Body of pancreas (tissue), 4 donors: ENCODE measurements around the gene SNTN.

ENCODE experiments used
- POLR2A ChIP-seq, 3 donors: fragments of 450-650 bp; IDR thresholded peaks; one replicate each; pipeline ENCODE4 v1.6.1; 2016; ENCODE audit warnings: antibody characterized with exemption in 3 of 3, mild to moderate bottlenecking in 2 of 3
- TF ChIP-seq, protein P1 (sequence below), 7 experiments: fragments of 450-650 bp in 4 of 7; fragments of 200-600 bp in 3 of 7; sonication (generic) in 3 of 7; IDR thresholded peaks; one replicate each; pipeline ENCODE4 v1.5.1; 2016 to 2019; ENCODE audit warnings: antibody characterized with exemption in 7 of 7

DNA sequence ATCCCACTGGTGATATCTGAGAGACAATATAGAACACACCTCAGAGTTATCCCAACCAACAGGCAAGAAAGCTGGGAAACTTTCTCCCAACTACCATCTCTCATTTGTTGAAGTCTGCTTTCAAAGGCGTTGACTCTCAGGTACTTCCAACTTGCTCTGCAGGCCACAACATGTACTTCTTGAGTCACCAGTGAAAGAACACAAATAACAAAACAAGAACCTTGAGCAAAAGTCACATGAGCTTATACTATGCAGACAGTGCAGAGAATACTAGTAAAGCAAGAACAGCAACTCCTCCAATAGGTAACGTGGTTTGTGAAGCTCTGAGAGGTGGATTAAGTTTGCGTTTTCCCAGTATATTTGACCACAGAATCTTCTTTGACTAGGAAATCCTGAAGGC is 20.6 kb downstream of the SNTN start:
- TF ChIP-seq, protein P1, sequence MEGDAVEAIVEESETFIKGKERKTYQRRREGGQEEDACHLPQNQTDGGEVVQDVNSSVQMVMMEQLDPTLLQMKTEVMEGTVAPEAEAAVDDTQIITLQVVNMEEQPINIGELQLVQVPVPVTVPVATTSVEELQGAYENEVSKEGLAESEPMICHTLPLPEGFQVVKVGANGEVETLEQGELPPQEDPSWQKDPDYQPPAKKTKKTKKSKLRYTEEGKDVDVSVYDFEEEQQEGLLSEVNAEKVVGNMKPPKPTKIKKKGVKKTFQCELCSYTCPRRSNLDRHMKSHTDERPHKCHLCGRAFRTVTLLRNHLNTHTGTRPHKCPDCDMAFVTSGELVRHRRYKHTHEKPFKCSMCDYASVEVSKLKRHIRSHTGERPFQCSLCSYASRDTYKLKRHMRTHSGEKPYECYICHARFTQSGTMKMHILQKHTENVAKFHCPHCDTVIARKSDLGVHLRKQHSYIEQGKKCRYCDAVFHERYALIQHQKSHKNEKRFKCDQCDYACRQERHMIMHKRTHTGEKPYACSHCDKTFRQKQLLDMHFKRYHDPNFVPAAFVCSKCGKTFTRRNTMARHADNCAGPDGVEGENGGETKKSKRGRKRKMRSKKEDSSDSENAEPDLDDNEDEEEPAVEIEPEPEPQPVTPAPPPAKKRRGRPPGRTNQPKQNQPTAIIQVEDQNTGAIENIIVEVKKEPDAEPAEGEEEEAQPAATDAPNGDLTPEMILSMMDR (IDR thresholded peaks at IDR 0.05) = no peak
- no peak for TF ChIP-seq POLR2A (IDR thresholded peaks at IDR 0.05)
